Endodermal cell (in vitro differentiated cells): Measurements from ENCODE around the gene MVB12A. TPM values are rescaled to one million over a fixed set of nuclear protein-coding genes. Genes with fewer than 3 reads are reported as not detected.

Source experiments
- DNase-seq: peaks from one replicate; pipeline ENCODE4 v3.0.0-alpha.2; 2017
- H3K27ac ChIP-seq: 2 replicates; pipeline ENCODE4 v1.5.1; 2013; ENCODE audit warnings: mild to moderate bottlenecking, low read depth, low read length, moderate library complexity
- H3K27me3 ChIP-seq: 2 replicates; pipeline ENCODE4 v1.6.1; 2013; ENCODE audit warnings: mild to moderate bottlenecking, low read length, moderate library complexity; ENCODE audit not compliant: insufficient read depth, control insufficient read depth, poor library complexity, severe bottlenecking
- H3K36me3 ChIP-seq: 2 replicates; pipeline ENCODE4 v1.7.0; 2013; ENCODE audit warnings: mild to moderate bottlenecking, low read length, moderate library complexity; ENCODE audit not compliant: control insufficient read depth, insufficient read depth
- H3K4me1 ChIP-seq: one replicate; pipeline ENCODE4 v1.7.0; 2013; ENCODE audit warnings: low read length; ENCODE audit not compliant: control insufficient read depth, insufficient read depth
- H3K4me3 ChIP-seq: 2 replicates; pipeline ENCODE4 v1.5.1; 2013; ENCODE audit warnings: mild to moderate bottlenecking, low read length, moderate library complexity
- H3K9ac ChIP-seq: 2 replicates; pipeline ENCODE4 v1.6.1; 2013; ENCODE audit warnings: mild to moderate bottlenecking, low read length, moderate library complexity; ENCODE audit not compliant: poor library complexity, severe bottlenecking; ENCODE audit errors: extremely low read depth
- H3K9me3 ChIP-seq: 2 replicates; pipeline ENCODE4 v1.6.1; 2013; ENCODE audit warnings: mild to moderate bottlenecking, low read length, moderate library complexity; ENCODE audit not compliant: control insufficient read depth
- H3K27ac Mint-ChIP-seq: 2 replicates; pipeline ENCODE4 v1.8.0; 2020; ENCODE audit warnings: mixed read lengths
- H3K27me3 Mint-ChIP-seq: 2 replicates; pipeline ENCODE4 v1.8.0; 2021; ENCODE audit warnings: mild to moderate bottlenecking, mixed read lengths; ENCODE audit not compliant: insufficient read depth
- H3K36me3 Mint-ChIP-seq: 2 replicates; pipeline ENCODE4 v1.8.0; 2020; ENCODE audit warnings: low read depth, mixed read lengths
- H3K4me1 Mint-ChIP-seq: 2 replicates; pipeline ENCODE4 v1.8.0; 2020; ENCODE audit warnings: mixed read lengths
- H3K4me3 Mint-ChIP-seq: 2 replicates; pipeline ENCODE4 v1.8.0; 2020; ENCODE audit warnings: mild to moderate bottlenecking, moderate library complexity, mixed read lengths
- H3K9me3 Mint-ChIP-seq: 2 replicates; pipeline ENCODE4 v1.8.0; 2020; ENCODE audit warnings: mild to moderate bottlenecking, mixed read lengths
- CTCF ChIP-seq: fragments of 200-600 bp; sonication (generic); conservative IDR thresholded peaks from 2 replicates; pipeline ENCODE4 v1.5.0; 2021; ENCODE audit warnings: antibody characterized with exemption, mild to moderate bottlenecking
- whole genome bisulfite sequencing, 2 experiments: methylation state at CpG; one replicate each; pipeline versions ENCODE4 v1.1.5 to v1.1.7; 2013; ENCODE audit warnings: missing lambda C conversion rate in 2 of 2, mixed read lengths in 1 of 2; ENCODE audit not compliant: insufficient coverage in 1 of 2, insufficient read length in 1 of 2; 5-methylcytosine and 5-hydroxymethylcytosine counted together
- total RNA-seq, 2 donors: library from RNA; stranded (reverse); fragmentation: NEBNext Ultra II Directional in 1 of 2; extraction: Animal tissue kit (Norgen Biotek cat#: 25700) in 1 of 2; gene quantifications; 2 replicates in 1 of 2; 3 replicates in 1 of 2; pipeline ENCODE4 v1.2.1, GENCODE V29; 2021

The MVB12A gene
- total RNA-seq, 2 donors from 2014 or later: 63.1 to 64.8 TPM

- no peaks in the 10 kb centered on the region for H3K9me3 Mint-ChIP-seq
- TF ChIP-seq CTCF: no peak
- Histone ChIP-seq H3K27ac (no peak overlapping the region), H3K4me1 (no peaks in the 10 kb centered on the region), H3K9me3 (no peaks in the 10 kb centered on the region), H3K4me3 (no peak overlapping the region), H3K36me3 (no peaks in the 10 kb centered on the region), H3K27me3 (no peaks in the 10 kb centered on the region), H3K9ac (no peak overlapping the region)
- 65 to 77% methylated on average over 5 of the region's 6 CpGs for WGBS, 2 experiments
- H3K27me3 Mint-ChIP-seq: peaks cover 18% of the 10 kb centered on the region
- no peaks in the 10 kb centered on the region for H3K36me3 Mint-ChIP-seq
- peaks cover 18% of the 10 kb centered on the region for H3K4me1 Mint-ChIP-seq
- no peak overlapping the region for H3K27ac Mint-ChIP-seq
- H3K4me3 Mint-ChIP-seq: no peak overlapping the region
- no peak for DNase-seq
Measured at GRCh38 chr19:17466487-17466850, 46.6 kb downstream of the MVB12A start.

GRCh38 chr19:17467471-17468301, 47.8 kb downstream of the MVB12A start:
- Mint-ChIP-seq H3K4me3 (no peak overlapping the region), H3K4me1 (peaks cover 21% of the 10 kb centered on the region), H3K27me3 (peaks cover 20% of the 10 kb centered on the region), H3K36me3 (no peaks in the 10 kb centered on the region), H3K27ac (no peak overlapping the region), H3K9me3 (no peaks in the 10 kb centered on the region)
- no peak overlapping the region for H3K27ac ChIP-seq
- TF ChIP-seq CTCF: no peak
- H3K9me3 ChIP-seq: no peaks in the 10 kb centered on the region
- no peaks in the 10 kb centered on the region for H3K27me3 ChIP-seq
- H3K4me1 ChIP-seq: no peaks in the 10 kb centered on the region
- H3K4me3 ChIP-seq: no peak overlapping the region
- no peak overlapping the region for H3K9ac ChIP-seq
- no peak for DNase-seq
- H3K36me3 ChIP-seq: no peaks in the 10 kb centered on the region
- 82 to 91% methylated on average over 9 to 12 of the region's 12 CpGs for WGBS, 2 experiments

- Mint-ChIP-seq H3K27ac (peak overlapping the region; percentile 96), H3K36me3 (peaks cover 4% of the 10 kb centered on the region), H3K27me3 (peaks cover 20% of the 10 kb centered on the region), H3K4me1 (peaks cover 21% of the 10 kb centered on the region), H3K4me3 (peak overlapping the region; percentile 68), H3K9me3 (no peaks in the 10 kb centered on the region)
- Histone ChIP-seq H3K36me3 (no peaks in the 10 kb centered on the region), H3K27me3 (no peaks in the 10 kb centered on the region), H3K4me3 (peak overlapping the region; percentile 80), H3K9ac (peak overlapping the region; percentile 52), H3K27ac (no peak overlapping the region), H3K9me3 (no peaks in the 10 kb centered on the region), H3K4me1 (no peaks in the 10 kb centered on the region)
- TF ChIP-seq CTCF: no peak
- WGBS, 2 experiments: 77 to 85% methylated on average over 19 to 25 of the region's 25 CpGs
- DNase-seq: peak; percentile 67
Measured at GRCh38 chr19:17468302-17469091, 48.6 kb downstream of the MVB12A start.
